Fibroblast of villous mesenchyme (primary cell): ENCODE measurements around the gene POC1B. TPM values are rescaled to one million over a fixed set of nuclear protein-coding genes. Genes with fewer than 3 reads are reported as not detected.
A peak's percentile ranks its signal among the peaks of the same experiment; 100 is the strongest.

Experiments used
- DNase-seq: peaks from one replicate; pipeline ENCODE4 v3.0.0-alpha.2; 2010; ENCODE audit warnings: low read depth
- H3K4me3 ChIP-seq: 2 replicates; pipeline ENCODE4 v1.5.1; 2011; ENCODE audit warnings: low read depth, mild to moderate bottlenecking, low read length
- CTCF ChIP-seq: IDR thresholded peaks from 2 replicates; pipeline ENCODE4 v1.5.1; 2012; ENCODE audit warnings: low read depth, mild to moderate bottlenecking, low read length; ENCODE audit not compliant: insufficient read depth
- total RNA-seq: library from RNA; depleted of rRNA; stranded (reverse); fragments of >200 nt; gene quantifications from 2 replicates; pipeline ENCODE4 v1.2.3, GENCODE V29; 2012

POC1B gene
- total RNA-seq, 1 donor, result 35.0 TPM

- H3K4me3 ChIP-seq, result no peak overlapping the region
- no peak for TF ChIP-seq CTCF
- DNase-seq, result no peak
Measured at GRCh38 chr12:89516633-89517032, 9.2 kb downstream of the POC1B start.

GRCh38 chr12:89514751-89515150, 11.1 kb downstream of the POC1B start:
- H3K4me3 ChIP-seq, result no peak overlapping the region
- DNase-seq, result no peak
- no peak for TF ChIP-seq CTCF

- H3K4me3 ChIP-seq, result no peak overlapping the region
- no peak for TF ChIP-seq CTCF
- DNase-seq, result no peak
Measured at GRCh38 chr12:89513544-89513943, 12.3 kb downstream of the POC1B start.

GRCh38 chr12:89507015-89507824, 18.6 kb downstream of the POC1B start:
- no peak for TF ChIP-seq CTCF
- DNase-seq, result no peak
- H3K4me3 ChIP-seq, result no peak overlapping the region

GRCh38 chr12:89506050-89506449, 19.8 kb downstream of the POC1B start:
- no peak for TF ChIP-seq CTCF
- no peak for DNase-seq
- H3K4me3 ChIP-seq, result no peak overlapping the region

GRCh38 chr12:89504560-89505346, 21.1 kb downstream of the POC1B start:
- DNase-seq, result peak; percentile 57
- H3K4me3 ChIP-seq, result no peak overlapping the region
- no peak for TF ChIP-seq CTCF
